ENCODE measurements around the gene ZNF516.

The ZNF516 gene

GRCh38 chr18:76453932-76454331 is 41.1 kb downstream of the ZNF516 start:
- DNase-seq (ENCODE audit: low read depth) = no peak

GRCh38 chr18:76453057-76453561 is 41.9 kb downstream of the ZNF516 start:
- DNase-seq (ENCODE audit: low read depth) = no peak

DNA sequence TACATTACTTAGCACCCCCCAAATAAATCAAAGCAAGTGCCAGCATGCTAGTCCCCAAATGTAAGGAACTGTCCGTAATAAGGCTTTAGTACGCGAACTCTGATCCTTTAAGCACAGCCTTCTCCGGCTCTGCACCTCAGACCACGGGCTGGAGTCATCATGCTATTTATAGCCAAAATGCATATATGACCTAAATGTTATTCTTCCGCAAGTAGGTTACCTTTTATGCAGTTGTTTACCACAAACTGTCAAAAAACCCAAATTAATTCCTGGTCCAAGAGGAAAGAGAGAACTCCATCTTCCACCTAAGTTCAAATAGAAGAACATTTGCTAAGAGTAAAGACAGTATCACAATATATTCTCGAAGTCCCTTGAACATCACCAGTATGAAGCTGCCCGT is 42.7 kb downstream of the ZNF516 start:
- no peak for DNase-seq (ENCODE audit: low read depth)

DNA sequence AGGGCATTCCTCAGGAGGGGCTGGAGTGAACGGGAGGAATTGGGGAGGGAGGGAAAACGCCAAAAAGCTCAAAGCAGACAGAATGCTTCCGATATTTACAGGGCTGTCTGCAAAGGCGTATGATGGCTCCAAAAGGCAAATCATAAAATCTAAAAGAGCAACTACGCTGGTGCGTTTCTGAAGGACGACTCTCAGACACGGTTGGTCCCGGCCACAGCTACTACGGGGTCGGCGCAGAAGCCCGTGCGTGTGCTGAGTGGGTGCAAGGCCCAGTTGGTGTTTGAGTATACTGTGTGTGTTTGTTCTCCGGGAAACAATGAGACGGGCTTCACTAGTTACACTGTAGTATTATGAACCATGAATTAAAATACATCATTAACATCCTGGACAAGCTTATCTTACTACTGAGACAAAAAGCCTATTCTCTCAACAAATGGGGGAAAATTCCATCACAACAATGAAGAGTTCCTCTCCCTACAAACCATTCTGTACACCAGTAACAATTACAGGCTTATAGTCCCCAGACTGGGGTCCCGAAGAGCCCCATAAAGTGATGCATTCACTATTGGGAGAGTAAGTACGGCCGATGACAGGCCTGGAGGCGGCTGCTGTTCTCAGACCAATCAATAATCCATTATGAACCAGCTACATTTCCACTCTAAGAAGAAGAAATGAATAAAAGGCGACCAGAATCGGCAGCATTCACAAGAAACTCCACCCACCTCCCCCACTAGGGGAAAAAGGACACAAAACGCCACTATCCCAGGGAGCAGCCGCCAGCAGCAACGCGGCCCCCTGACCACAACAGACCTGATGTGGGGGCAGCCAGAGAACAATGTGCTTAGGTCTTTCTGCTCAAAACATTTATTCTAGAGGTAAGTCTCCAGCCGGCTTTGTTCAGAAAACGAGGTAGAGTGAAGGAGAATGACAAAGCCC is 43.4 kb downstream of the ZNF516 start:
- DNase-seq (ENCODE audit: low read depth) = no peak

DNA sequence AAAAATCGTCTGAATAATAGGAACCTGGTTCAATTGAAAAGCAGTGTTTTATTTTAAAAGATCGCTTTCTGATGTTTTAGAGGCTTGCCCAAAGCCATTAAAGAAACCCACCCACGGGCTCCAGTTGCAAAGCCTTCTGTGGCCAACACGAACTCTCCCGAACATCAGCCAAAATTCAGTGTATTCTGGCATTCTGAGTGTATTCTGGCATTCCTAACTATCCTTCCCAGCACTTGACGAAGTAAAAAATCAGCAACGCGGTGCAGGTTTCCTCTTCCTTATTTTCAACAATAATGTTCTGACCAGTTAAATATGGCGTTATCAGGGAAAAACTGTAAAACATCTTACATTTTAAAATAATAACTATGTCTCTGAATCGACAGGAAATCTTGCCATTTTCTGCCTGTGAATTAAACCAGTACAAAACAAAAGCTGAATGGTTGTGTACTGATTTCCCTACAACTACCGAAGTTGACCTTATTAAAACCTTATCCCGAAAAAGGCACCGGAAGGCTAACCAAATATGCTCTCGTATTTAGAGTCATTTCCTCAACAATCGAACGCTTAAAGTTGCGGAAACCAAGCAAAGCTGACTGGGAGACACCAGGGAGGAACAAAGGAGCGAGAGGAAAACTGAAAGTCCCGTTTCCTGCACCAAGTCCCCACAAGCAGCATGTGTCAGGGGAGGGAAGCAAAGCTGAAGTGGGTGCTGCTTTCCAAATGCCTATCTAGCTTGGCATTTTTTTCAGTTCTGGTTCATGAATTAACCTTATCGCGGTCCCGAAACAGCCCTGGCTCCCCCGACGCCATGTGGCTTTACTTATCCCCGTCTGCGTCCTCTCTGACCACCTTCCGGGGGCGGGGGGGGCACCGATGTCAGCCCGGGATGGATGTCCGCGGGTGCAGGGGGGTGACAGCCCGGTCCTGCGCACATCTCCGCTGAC is 44.3 kb downstream of the ZNF516 start:
- DNase-seq (ENCODE audit: low read depth) = no peak

DNA sequence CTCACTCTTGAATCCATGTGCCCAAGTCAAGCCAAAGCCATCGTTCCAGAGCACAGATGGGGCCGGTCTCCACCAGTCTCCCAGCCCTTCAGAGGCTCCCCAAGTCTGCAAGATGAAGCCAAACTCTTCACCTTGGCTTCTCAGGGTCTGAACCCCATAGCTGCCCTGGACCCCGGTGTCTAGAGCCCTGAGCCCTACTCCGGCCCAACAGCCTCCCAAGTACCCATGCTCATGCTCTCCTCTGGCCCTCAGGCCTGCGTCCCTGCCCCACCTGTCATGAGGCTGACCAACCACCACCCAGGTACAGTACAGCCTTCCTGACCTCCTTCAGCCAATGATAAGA is 46.0 kb downstream of the ZNF516 start:
- DNase-seq (ENCODE audit: low read depth) = no peak

DNA sequence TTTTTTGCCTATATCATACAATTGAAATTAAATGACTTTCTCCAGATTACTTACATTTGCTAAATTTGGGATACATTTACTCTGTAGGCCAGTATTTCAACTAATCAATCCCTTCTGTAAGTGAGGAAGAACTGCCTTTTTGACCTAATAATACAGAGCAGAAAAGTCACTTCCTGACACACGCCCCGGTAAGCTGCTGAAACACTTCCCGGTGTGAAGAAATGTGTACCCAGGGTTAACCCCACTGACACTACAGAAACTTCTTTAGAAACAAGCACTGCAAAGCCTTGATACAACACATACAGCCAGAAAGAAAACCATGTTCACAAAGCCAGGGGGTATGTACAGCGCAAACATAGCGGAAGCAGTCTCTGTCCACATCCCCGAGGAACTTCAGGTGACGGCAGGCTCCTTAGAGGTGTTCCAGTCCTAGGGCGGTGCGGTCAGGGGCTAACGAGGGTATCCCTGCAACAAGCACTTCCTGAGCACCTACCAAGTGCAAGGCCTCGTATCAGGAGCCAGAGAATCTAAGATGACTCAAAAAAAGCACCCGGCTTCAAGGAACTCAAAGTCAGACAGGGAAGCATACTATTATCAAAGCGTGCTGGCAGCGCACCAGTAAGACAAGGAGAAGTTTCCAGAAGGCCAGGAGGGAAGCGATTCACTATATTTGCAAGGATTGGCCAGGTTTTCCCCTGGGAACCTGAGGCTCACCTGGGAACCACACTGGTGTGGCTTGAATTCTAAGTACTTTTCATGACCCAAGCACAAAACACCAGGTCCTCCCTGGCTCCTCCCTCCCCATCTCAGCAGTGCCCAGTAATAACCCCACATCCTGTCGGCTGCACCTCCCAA is 46.6 kb downstream of the ZNF516 start:
- DNase-seq (ENCODE audit: low read depth) = no peak

DNA sequence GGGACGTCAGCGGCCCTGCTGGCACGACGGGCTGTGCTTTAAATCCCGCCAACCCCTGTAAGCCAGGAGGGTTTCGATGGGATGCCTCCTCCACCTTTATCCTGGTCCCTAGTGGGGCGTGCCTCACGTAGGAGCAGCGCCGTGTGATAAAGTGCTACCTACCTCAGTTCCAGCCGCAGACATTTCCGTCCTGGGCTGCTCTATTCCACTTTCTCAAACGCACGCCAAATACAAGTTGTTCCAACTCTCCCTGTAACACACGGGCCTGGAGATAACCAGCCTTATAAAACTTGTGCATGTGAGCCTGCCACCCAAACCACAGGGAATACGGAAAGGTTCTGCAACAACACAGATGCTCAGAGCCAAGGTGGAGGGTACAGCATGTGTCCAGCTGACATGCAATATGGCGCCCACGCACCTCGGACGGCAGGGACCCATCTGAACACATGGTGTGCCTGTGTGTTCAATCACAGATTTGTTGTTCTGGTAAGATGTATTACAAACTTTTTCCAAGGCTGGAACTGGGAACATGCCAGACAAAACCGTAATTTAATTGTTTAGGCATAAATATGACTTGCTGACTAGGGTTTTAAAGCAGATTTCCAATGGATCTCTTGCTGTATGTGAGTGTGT is 47.7 kb downstream of the ZNF516 start:
- no peak for DNase-seq (ENCODE audit: low read depth)

GRCh38 chr18:76446321-76447257 is 48.5 kb downstream of the ZNF516 start:
- no peak for DNase-seq (ENCODE audit: low read depth)

GRCh38 chr18:76445741-76446232 is 49.3 kb downstream of the ZNF516 start:
- no peak for DNase-seq (ENCODE audit: low read depth)

GRCh38 chr18:76445275-76445674 is 49.8 kb downstream of the ZNF516 start:
- DNase-seq (ENCODE audit: low read depth) = no peak

GRCh38 chr18:76444446-76445105 is 50.5 kb downstream of the ZNF516 start:
- DNase-seq (ENCODE audit: low read depth) = no peak

- DNase-seq (ENCODE audit: low read depth) = no peak
Observed at GRCh38 chr18:76443519-76444445, 51.3 kb downstream of the ZNF516 start.

DNA sequence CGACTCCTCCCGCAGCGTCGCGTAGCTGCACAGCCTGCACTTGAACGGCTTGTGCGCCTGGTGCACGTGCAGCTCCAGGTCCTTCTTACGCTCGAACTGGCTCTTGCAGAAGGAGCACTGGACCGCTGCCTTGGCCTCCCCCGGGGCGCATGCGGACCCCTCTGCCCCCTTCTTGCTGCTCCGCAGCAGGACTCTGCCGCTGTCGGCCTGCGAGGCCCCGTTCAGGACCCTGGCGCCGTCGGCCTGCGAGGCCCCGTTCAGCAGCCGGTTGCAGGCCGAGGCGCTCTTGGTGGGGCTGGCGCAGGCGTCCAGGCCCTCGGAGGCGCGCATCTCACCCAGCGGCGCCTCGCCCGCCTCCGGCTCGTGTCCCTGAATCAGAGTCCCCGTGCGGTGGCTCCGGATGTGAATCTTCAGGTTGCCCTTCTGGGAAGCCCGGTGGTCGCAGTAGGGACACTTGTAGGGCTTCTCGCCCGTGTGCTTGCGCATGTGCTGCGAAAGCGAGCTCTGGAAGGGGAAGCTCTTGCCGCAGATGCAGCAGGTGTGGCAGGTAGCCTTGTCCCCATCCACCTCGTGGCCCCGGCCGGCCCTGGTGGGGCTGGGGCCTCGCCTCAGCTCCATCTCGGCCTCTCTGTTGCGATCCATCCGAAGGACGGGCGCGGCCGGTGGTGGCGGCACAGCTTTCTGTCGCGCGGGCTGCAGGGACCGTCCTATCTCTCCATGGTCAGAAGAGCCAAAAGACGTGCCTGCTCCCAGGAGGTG is 52.5 kb downstream of the ZNF516 start:
- no peak for DNase-seq (ENCODE audit: low read depth)

GRCh38 chr18:76441668-76442412 is 53.2 kb downstream of the ZNF516 start:
- DNase-seq (ENCODE audit: low read depth) = no peak

- DNase-seq (ENCODE audit: low read depth) = no peak
Observed at GRCh38 chr18:76441002-76441667, 53.9 kb downstream of the ZNF516 start.

Data from stimulated activated CD8-positive, alpha-beta memory T cell treated with anti-CD3 and anti-CD28 coated beads, Interleukin-7, amount 100 ng/mL, for 24 hours (primary cell).